ENCODE measurements around the gene IGSF10. TPM values are rescaled to one million over a fixed set of nuclear protein-coding genes. Genes with fewer than 3 reads are reported as not detected.

Gene IGSF10
- total and polyA plus RNA-seq, 2 of the 8 experiments (the other 6 are each of a cell fraction or from before 2014, with no cell fraction given): 0.59 to 0.95 TPM

GRCh38 chr3:151480492-151480891 is 19.6 kb upstream of the IGSF10 start (continued):
- TF ChIP-seq RAD21 (IDR thresholded peaks at IDR 0.05 in 1 of 2, conservative IDR thresholded peaks at IDR 0.05 in 1 of 2; ENCODE audit: low read depth in 2 of 2, low read length in 2 of 2) (no peak), SP4 (IDR thresholded peaks at IDR 0.05; ENCODE audit: low read length) (no peak), ATF3 (IDR thresholded peaks at IDR 0.05; ENCODE audit: insufficient read depth, low read depth, low read length) (no peak), SIX5 (IDR thresholded peaks at IDR 0.05; ENCODE audit: low read depth, low read length) (no peak), MAX (IDR thresholded peaks at IDR 0.05) (no peak)
